CD4-positive, alpha-beta T cell treated with Interleukin-15 for 4 hours (primary cell): ENCODE results near the gene EPHA6.

Experiments used
- DNase-seq: peaks from one replicate; pipeline ENCODE4 v3.0.0-alpha.2; 2020; ENCODE audit warnings: low spot score

Gene EPHA6

DNA sequence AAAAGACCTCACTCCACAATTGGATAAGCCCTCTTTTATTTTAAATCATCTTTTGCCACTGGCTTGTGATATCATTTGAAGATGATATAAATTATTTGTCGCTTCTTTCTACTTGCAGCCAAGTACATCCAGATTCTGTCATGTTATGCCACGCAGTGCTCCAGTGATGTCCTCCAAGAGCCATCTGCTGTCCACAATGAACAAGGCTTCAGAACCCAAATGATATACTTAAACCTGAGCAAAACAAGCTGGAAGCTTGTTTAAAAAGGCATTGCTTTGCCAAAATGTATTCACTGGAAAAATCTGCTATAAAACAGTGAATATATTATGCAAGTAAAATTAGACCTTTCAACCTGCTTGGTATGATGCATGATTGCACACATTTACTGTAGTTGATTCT, 891.4 kb downstream of the EPHA6 start:
- DNase-seq = no peak

DNA sequence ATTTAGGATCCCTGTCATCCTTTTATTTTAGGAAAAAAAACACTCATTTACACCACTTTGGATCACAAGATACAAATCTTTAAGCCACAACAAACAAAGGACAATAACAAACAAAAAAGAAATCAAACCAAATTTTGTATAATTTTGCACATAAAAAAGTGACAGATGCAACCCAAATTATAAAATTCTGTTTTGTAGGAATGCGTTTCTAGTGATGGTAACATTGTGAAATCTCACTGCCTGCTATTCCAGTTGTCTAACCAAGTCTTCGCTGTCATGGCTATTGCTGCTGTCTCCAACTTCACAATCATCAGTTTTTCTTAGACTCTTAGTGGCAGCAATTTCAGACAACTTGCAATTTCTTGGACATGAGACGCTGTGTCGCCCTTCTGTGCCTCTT, 891.8 kb downstream of the EPHA6 start:
- no peak for DNase-seq

DNA sequence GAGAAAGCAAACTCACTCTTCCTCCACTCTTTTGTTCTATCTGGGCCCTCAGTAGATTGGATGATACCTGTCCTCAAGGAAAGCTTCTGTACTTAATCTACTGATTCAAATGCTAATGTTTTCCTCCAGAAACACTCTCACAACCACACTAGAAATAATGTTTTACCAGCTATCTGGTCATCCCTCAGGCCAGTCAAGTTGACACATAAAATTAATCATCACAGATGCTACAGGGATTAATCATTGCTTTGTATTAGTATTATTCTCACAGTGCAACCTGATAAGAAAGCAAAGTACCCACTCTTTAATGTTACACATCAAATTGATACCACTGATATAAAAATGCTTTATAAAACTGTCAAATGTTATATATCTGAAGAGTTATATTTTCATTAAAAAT, 897.3 kb downstream of the EPHA6 start:
- DNase-seq = no peak

DNA sequence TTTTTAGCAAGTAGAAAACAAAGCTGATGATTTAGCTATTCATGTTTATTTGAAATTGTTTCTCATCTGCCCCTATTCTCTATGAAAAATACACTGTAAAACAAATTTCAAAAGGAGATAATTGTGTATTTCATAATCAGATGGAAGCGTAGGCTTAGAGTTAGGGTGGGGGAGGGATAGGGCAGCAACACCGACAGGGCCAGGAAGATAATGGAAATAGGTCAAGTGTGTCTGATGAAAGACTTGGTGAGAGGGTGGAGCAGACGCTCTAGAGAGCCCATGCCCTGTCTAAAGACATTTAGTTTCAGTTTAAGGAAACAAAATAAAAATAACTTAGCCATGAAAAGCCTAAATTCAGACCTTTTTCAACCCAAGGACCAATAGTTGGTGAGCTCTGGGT, 898.5 kb downstream of the EPHA6 start:
- no peak for DNase-seq

DNA sequence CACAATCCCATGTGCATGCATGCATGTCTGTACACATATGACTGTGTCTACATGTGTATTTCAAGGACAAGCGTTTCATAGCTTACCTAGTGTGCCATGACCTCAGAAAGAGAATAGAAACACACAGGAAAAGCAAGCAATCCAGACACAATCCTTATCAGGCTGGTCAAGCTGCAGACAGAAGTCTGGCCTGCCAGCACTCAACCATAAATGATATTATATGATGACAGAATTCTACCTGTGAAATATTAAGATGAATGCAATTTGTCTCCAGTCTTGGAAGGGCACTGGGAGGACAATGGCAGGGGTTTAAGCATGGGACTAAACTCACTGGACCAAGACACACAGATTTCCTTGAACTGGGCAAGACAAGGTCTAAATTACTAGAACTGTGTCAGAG, 899.2 kb downstream of the EPHA6 start:
- no peak for DNase-seq

GRCh38 chr3:97719156-97719821, 904.9 kb downstream of the EPHA6 start:
- DNase-seq = peak; percentile 65

DNA sequence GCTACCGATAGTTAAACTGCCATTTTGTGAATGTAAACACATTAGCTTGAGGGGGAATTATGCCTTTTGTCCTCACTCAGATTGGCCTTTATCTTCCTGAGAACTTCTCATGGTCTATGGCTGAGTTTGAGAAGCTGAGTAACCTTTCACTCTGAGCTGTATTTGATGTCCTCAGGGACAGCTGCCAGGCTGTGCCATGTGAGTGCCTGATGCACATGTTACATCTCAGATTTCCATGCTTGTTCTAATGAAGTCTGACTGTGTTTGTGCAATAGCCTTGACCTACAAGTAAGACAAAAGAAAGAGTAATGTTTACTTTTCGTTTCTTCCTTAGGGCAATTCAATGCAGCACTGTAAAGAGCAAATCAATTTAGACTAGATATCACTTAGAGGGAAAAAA, 906.0 kb downstream of the EPHA6 start:
- no peak for DNase-seq

GRCh38 chr3:97721446-97721845, 907.1 kb downstream of the EPHA6 start:
- no peak for DNase-seq

DNA sequence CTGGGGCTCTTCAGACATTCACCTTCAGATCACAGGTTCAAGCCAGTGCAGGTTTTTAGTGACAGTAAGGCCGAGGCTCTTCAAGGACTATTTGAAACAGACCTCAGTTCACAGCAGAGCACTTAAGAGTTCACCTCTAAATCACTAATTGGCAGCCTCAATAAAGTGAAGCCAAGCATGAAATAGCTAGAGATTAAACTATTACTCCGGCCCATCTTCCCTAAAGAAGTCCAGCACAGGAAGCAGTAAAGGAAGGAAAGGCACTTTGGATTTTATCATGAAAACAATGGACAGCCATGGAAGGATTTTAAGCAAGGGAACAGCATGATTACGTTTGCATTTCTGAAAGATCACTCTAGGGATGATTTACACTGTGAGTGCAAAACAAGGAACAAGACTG, 922.5 kb downstream of the EPHA6 start:
- no peak for DNase-seq

GRCh38 chr3:97738761-97739160, 924.4 kb downstream of the EPHA6 start:
- no peak for DNase-seq

GRCh38 chr3:97742036-97742435, 927.6 kb downstream of the EPHA6 start:
- no peak for DNase-seq

DNA sequence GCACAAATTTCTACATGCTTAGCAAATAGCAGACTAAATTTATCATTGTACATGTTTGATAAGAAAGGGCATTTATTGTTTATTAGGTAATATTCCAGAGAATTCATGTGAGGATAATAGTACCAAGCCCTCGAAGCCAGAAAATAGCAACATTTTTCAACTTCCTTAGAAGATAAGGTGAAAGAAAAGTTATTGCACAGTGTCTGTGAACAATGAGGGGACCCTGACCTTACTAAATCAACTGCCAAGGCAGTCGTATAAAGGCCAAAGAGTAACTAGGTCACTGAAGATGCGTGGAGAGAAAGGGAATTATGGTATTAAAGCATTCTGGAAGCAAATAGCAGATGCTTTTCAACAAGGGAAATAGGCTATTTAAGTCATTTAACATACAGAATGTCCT, 929.9 kb downstream of the EPHA6 start:
- DNase-seq = no peak

DNA sequence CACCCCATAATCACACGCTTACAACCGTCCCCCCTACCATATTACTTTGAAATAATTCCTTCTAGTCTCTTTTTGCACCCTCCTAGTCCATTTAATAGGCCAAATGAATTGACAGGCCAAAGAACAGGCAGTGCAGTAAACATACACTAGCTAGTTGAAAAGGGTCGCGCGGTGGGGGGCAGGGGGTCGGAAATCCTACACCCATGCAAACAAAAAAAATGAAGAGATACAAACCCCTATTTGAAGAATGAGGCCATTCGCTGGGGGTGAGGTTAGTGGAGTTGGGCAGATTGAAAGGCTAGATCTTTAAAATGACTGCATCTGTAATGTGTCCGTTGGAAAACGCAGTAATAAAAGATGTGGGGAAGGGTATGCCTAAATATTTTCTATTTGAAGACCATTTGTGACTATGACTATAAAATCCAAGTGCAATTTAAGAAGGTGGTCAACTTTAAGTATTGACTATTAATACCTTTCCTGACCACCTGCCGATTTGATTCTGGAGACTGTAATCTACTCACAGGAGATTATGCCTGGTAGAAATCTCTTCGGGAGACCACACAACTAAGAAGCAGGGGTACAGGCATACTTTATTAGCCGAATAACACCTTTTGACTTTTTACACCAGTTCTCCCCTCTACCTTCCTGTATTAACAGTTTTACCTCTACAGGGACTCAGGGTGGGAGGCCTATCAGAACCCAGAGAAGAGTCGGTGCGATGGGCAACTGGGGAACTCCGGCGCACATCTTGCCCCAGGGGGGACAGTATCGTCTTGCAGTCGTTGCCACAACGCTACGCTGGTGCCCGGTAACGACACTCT, 949.4 kb downstream of the EPHA6 start:
- no peak for DNase-seq

DNA sequence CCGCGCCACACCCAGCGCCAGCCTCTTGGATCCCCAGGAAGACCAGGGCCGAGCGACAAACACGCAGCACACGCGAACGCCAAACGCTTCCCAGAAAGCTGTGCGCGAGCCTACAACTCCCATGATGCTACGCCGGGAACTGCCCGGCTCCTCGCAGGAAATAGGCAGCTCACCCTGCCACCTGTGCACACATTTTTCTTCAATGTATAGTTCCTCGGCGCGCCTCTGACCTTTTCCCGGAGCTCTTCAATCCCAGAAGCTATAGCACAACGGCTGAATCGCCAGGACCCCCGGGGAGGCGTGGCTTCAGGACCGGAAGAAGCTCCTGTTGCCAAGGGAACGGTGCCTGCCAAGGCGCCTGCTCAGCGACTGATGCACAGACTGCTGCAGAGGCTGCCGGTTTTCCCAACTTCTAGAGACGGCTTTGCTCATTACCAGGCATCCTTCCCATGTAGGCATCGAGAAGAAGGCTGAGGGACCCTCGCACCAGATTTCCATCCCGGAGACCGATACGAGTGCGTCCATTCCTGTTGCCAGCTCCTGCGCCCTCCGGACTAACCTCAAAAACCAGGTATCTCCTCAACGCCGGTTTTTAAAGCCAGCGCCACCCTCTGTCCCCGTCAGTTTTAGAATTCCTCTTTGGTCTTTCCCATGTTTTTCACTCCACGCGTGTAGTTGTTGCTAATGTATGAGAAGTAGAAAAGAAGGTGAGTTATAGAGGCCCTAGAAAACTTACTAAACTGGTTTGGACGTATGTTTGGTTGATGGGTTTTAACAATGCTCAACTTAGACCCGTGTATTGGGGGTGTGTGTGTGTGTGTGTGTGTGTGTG, 950.2 kb downstream of the EPHA6 start, which contains the start of gene ARL6:
TSS of gene ARL6 (plus strand) at position 352 of the 832 bp plus-strand sequence. CDS start 3,350 bp downstream, outside the sequence.
- DNase-seq = peak; percentile 64

GRCh38 chr3:97765336-97765735, 950.9 kb downstream of the EPHA6 start:
- DNase-seq = no peak

DNA sequence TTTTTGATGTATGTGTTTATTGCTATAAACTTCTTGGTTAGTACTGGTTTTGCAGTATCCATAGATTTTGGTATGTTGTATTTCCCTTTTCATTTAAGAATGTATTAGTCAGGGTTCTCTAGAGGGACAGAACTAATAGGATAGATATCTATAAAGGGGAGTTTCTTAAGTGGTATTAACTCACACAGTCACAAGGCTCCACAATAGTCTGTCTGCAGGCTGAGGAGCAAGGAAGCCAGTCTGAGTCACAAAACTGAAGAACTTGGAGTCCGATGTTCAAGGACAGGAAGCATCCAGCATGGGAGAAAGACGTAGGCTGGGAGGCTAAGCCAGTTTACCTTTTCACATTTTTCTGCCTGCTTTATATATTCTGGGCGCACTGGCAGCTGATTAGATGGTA, 958.5 kb downstream of the EPHA6 start:
- DNase-seq = no peak

DNA sequence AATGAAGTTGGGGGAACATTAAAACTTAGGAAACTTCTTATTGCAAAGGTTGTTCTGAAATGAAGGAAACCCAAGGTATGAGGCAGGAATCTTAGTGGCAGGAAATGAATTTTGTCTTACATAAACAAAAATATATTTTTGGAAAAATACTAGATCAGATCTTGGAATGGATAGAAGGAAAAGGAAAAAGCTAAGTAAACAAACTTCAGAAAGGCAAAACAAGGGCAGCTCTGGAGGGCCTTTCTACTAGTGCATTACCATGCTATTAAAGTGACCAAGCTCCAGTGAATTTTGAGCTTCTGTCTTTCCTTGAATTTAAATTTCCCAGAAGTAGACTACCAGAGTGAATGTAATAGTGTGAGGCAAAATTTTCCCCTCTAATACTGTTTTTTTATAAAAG, 963.8 kb downstream of the EPHA6 start:
- no peak for DNase-seq

DNA sequence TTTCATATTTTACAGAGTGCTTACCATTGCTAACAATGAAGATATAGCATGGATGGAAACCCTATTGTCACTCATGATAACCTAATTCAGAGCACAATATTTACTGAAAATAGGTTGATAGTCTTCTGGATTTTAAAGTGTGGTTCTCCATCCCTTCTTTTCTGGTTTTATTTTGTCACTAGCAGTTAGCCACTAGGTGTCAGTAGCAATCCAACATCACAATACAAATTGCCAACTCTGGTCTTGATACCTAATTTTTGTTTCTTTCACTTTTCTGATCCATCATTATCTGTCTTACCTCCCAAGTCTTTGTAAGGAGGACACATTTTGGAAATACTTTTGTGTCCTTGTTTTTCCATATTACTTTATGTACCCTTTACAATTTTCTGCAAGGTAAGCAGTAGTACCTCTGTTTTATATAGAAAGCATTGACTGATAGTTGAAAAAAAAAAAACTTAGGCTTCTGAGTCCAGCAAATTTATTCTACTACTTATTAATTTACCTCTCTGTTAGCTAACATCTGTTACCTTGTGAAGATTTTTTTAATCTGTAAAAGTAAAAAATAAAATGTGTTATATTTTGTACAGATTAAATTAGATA, 979.1 kb downstream of the EPHA6 start:
- peak; percentile 64 for DNase-seq

DNA sequence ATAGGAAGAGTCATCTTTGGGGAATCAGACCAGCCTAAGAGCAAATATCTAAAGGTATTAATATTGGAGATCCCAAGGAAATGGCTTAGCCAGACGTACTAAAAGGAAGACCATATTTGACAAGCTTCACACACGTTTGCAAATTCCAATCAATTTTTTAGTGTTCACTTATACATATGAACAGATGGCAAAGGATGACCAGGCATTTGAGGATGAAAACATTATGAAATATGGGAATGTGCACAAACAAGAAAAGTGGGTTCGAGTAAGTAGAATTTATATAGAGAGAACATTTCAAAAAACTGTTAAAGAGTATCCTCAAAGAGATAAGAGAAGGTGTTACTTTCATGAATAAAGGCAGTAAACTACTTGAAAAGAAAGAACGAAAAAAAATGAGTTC, 981.6 kb downstream of the EPHA6 start:
- no peak for DNase-seq
